HK-2 (cell line): ENCODE data around the gene KRTAP10-7.
"Not testable (repeated sequence)": the region's sequence is repeated elsewhere in the genome, so short reads cannot be mapped to it uniquely, and the experiment has no call there.

Experiments used
- DNase-seq: peaks from one replicate; pipeline ENCODE4 v3.0.0-alpha.2; 2018; ENCODE audit not compliant: unreplicated experiment

KRTAP10-7 gene

DNA sequence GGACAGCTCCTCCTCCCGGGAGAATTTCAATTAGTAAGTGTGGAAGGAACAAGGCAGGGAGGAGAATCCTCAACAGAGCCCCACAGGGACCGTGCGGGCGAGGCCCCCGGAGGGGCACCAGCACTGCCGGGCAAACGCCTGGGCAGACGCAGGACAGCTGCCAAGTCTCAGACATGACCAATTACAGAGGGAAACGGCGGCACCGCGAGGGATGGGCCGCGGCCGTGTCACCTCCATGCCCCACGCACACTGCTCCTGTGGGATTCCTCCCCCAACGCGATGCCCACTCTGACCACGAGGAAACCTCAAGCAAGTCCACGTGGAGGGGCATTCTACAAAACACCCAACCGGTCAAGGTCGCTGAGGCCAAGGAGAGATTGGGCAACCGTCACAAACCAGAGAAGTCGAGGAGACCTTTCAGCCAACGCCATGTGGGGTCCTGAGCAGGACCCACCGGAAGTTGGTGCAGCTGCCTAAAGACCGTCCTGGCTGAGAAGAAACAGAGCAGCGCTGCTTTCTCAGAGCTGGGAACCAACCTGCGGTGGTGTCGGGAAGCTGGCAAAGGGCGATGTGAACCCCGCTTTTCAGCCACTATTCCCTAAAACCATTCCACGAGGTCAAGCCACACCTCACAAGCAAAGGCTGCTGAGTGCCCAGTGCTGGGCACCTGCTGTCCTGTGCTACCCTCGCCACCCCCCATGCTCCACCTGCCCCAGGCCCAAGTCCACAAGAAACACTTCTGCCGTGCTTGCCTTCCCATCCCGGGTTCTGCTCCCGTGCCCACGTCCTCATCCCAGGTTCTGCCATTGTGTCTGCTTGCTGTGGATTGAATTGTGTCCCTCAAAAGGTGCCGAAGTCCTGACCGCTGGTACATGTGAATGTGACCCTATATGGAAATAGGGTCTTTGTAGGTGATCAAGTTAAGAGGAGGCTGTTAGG is 28.3 kb upstream of the KRTAP10-7 start:
- DNase-seq = no peak

DNA sequence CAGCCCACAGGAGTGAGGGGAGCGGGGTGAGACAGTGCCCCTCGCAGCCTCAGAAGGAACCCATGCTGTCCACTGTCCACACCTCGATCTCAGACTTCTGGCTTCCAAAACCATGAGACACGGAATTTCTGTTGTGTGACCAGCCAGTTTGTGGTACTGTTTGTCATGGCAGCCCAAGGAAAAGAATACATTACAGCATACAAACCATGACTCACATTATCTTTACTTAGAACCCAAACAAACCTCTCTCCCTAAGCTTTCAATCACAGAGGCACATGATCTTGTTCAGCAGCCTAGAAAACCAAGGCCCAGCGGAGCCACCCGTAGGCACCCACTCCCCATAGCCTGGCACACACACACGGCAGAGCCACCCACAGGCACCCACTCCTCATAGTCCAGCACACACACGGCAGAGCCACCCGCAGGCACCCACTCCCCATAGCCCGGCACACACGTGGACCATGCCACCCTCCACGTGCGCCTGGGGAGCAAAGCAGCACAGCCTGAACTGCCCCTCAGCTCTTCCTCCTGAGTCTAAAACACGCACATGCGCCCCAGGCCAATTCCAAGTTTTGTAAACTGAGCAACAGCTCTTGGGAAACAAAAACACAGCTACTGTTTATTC is 27.3 kb upstream of the KRTAP10-7 start:
- DNase-seq = no peak

DNA sequence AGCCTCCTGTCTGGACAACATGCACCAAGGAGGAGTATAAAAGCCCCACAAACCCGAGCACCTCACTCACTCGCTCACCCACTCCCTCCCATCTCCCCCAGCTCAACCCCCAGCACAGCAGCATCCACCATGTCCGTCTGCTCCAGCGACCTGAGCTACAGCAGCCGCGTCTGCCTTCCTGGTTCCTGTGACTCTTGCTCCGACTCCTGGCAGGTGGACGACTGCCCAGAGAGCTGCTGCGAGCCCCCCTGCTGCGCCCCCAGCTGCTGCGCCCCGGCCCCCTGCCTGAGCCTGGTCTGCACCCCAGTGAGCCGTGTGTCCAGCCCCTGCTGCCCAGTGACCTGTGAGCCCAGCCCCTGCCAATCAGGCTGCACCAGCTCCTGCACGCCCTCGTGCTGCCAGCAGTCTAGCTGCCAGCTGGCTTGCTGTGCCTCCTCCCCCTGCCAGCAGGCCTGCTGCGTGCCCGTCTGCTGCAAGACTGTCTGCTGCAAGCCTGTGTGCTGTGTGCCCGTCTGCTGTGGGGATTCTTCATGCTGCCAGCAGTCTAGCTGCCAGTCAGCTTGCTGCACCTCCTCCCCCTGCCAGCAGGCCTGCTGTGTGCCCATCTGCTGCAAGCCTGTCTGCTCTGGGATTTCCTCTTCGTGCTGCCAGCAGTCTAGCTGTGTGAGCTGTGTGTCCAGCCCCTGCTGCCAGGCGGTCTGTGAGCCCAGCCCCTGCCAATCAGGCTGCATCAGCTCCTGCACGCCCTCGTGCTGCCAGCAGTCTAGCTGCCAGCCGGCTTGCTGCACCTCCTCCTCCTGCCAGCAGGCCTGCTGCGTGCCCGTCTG is 26.6 kb upstream of the KRTAP10-7 start, which contains the start of gene KRTAP10-4:
Gene KRTAP10-4 (plus strand): TSS at position 100 of the 827 bp plus-strand sequence. CDS start 30 bp downstream, at position 130.
- DNase-seq = not testable (repeated sequence)

DNA sequence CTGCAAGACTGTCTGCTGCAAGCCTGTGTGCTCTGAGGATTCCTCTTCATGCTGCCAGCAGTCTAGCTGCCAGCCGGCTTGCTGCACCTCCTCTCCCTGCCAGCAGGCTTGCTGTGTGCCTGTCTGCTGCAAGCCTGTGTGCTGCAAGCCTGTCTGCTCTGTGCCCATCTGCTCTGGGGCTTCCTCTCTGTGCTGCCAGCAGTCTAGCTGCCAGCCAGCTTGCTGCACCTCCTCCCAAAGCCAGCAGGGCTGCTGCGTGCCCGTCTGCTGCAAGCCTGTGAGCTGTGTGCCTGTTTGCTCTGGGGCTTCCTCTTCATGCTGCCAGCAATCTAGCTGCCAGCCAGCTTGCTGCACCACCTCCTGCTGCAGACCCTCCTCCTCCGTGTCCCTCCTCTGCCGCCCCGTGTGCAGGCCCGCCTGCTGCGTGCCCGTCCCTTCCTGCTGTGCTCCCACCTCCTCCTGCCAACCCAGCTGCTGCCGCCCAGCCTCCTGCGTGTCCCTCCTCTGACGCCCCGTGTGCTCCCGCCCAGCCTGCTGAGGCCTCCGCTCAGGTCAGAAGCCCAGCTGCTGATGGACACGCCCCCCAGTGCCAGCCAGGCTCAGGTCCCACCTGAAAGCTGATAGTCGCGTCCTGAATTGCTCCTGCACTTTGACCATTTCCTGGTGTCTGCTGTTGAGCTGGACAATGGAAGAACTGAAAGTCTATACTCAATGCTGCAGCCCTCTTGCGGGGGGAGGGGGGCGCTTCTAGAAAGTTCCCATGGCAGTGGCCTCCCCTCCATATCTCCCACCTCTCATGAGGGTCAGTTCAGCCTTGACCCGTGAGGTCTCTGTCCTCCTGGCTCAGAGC is 25.7 kb upstream of the KRTAP10-7 start:
- no peak for DNase-seq

DNA sequence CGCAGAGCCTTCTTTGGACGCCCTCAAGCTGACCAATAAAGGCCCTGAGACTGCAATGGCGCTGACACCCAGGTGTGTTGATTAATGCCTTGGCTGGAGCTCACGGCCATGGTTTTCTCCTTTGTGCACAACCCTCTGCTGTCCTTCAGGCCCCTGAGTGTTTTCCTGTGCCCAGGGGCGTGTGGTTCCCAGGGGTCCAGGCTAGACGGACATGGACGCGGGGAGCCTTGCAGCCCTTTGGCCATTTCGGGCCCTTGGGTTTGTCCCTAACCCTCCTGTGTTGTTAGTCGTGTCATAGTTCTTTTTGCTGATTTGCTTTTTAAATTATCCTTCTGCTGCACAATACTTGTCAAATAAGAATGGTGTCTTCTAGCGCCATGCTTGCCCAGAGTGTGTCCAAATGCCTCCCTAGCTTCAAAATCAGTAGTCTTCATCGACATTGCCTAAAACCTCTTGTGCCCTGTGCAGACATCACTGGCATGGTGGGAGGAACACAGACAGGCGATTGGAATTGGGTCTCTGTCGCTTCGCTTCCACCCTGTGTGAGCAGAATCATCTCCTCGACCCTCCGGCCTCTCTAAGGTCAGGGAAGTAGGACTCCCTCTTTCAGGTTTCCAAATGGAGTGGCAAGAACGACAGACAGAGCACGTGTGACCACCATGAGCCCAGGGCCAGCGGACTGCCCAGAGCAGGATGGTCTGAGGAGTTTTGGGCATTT is 24.9 kb upstream of the KRTAP10-7 start:
- no peak for DNase-seq

DNA sequence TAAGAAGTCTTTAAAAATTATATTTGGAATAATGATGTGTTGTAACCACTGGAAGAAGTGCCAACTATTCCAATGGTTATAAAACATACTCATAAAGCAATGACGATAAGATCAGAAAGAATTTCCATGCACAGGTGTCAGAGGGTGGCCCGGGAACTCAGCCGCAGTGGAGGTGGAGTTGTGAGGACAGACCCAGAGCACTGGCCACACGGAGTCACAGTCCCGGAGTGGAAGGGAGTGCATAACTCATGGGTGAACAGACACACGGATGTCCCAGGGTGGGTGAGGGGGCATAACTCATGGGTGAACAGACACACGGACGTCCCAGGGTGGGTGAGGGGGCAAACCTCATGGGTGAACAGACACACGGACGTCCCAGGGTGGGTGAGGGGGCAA is 24.4 kb upstream of the KRTAP10-7 start:
- no peak for DNase-seq

DNA sequence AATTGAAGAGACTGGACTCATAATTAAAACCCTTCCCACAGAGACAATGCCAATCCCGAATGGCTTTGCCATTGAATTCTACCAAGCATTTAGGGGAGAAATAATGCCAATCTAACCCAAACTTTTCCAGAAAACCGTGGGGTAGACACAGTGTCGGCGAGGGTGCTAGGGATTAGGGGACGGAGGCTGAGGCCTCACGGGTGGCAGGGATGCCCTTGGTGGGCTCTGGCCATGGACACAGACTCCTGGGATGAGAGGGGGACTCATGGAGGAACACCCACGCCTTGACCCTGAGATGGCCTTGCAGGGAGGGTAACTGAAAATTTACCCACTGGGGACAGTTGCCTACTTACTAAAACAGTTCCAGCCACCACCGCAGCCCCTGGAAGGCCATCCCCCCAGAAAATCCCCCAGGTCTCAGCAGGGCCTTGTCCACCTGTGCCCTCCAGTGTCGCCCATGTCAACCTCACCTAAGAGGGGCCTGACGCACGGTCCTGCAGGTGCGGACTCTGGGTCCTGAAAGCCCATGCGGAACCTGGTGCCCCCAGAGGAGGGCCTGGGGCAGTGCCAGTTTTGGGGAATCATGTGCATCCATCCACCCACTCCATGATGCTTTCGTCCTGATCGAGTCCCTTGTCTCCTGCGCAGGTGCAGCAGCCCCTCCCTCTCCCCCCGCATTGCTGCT is 21.9 kb upstream of the KRTAP10-7 start:
- DNase-seq = no peak

DNA sequence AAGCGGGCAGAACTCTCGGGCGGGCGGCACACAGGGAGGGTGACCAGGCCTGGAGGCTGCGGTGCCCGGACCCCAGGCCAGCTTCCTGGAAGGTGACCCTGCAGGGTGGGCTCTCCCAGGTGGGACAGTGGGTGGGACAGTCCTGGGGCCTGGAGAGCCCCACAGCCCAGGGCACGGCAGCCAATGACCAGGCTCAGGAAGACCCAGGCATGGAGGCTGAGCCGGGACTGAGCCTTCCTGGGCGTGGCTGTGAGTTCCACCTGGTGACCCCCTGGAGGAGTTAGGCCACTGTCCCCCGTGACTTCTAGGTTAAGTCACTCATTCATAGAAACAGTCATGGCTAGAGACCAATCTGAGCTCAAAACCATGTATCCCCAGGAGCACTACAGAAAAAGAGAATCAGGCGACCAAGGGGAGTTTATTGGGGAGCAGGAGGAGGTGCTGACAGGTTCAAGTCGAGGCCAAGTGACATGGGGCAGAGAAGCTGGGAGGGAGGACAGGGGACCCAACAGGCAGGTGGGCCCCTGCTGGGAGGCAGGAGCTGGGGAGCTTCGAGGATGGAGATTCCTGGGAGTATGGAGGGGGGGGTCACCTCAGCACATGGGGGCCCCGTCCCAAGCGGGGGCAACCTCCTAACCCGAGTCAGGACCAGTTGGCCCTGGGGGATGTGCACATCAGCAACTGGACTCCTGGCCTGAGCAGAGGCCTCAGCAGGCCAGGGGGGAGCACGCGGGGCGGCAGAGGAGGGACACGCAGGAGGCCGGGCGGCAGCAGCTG is 21.2 kb upstream of the KRTAP10-7 start:
- no peak for DNase-seq

DNA sequence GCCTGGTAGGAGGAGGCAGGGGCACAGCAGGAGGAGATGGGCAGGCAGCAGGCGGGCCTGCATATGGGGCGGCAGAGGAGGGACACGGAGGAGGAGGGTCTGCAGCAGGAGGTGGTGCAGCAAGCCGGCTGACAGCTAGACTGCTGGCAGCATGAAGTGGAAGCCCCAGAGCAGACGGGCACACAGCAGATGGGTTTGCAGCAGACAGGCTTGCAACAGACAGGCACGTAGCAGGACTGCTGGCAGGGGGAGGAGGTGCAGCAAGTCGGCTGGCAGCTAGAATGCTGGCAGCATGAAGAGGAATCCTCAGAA is 20.6 kb upstream of the KRTAP10-7 start:
- no peak for DNase-seq

DNA sequence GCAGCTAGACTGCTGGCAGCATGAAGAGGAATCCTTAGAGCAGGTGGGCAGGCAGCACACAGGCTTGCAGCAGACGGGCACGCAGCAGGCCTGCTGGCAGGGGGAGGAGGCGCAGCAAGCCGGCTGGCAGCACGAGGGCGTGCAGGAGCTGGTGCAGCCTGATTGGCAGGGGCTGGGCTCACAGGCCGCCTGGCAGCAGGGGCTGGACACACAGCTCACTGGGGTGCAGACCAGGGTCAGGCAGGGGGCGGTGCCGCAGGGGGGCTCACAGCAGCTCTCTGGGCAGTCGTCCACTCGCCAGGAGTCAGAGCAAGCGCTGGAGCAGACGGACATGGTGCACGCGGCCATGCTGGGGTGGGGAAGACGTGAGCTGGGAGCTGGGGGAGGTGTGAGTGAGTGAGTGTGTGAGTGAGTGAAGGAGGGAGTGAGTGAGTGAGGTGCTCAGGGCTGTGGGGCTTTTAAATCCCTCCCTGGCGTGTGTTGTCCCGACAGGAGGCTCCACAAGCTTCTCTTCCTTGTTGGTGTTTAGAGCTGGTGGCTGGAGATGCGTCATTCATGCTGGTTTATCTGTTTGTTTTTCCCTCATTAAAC is 20.1 kb upstream of the KRTAP10-7 start, which contains the start of gene KRTAP10-5:
Gene KRTAP10-5 (minus strand): TSS at position 374 of the 591 bp plus-strand sequence. CDS start 26 bp downstream, at position 348.
- not testable (repeated sequence) for DNase-seq

DNA sequence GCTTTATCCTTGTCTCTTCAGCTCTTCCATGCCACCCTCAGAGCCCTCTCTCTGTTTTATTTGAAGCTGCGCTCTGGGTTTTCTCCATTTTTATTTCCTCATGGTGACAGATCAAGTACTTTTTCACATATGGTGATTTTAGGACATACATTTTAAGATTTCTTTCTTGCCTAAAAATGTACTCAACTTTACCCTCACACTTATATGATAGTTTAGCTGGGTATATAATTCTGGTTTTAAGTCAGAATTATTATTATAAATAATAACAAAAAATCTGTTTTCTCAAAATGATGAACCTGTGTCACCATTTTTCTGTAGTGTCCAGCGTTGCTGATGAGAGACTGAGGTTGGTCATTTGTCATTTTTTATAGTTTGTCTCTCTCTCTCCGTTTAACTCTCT is 19.2 kb upstream of the KRTAP10-7 start:
- no peak for DNase-seq

DNA sequence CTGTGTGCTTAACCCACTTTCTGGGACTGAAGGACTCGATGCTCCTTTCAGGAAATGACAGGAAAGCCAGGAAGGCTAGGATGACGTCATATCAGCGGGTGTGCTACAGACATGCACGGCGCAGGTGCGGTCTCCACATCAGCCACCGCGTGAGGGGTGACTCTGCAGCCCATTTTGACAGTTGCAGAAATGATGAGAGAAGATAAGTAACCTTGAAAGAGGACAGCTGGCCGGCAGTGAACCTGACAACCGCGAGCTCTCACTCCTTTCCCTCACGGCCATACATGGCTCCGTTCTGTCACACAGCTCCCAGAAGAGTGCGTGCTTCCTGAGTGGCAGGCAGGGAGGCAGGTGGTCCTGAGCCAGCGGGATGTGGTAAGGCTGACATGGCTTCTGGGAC is 18.3 kb upstream of the KRTAP10-7 start:
- no peak for DNase-seq

DNA sequence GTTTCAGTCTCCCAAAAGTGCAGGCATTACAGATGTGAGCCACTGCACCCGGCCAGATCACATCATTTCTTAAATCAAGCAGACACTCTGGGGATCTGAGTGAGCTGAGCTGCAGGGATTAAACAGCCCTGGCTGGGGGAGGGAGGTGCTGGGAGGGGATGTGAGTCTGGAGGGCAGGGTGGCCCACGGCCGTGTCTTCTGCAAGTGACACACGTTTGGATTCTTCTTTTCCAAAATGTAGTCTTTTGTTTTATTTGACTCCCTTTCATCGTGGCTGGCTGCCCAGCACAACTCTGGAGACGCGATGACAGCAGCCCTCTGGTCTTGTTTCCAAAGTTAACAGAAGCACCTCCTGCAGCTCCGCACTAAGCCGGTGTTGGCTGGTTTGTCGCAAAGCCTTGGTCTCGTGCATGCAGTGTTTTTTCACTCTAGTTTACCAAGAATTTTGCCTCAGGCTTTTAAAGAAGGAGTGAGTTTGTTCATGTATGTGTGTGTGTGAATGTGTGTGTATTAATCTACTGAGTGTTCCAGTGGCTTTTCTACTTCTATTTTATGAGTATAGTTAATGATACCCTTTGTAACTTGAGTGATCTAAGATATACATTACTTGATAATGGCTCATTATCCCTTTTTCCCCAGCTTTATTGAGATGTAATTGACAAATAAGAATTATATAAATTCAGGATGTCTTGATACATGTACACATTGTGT is 17.2 kb upstream of the KRTAP10-7 start:
- DNase-seq = no peak

DNA sequence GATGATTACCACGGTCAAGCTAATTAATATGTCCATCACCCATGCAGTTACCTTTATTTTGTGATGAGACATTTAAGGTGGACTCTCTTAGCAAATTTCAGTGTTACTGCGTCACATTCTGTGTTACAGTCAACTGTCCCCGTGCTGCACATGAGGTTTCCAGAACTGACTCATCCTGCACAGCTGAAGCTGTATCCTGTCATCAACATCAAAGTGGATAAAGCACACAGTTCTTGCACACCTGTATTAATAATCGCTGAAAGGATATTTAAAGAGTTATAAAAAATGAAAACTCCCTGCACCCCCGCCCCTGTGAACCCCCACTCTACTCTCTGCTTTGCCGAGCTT is 16.6 kb upstream of the KRTAP10-7 start:
- no peak for DNase-seq

DNA sequence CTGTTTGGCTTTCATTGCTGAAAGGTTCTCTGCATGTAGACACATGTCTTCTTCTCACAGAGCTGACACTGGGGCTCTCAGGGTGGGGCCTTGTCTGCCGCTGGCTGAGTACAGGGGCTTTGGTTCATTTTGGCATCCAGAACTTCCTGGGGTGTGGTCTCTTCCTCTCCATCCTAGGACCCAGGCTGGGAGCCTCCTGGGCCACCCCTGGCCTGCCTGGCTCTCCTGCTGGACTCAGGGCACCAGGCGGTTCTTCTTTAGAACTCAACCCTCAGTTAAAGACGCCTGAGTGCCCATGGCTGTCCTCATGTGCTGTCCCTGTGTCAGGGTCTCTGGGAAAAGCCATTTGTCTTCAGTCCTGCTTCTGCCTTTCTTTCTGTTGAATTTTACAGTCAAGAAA is 14.5 kb upstream of the KRTAP10-7 start:
- no peak for DNase-seq

DNA sequence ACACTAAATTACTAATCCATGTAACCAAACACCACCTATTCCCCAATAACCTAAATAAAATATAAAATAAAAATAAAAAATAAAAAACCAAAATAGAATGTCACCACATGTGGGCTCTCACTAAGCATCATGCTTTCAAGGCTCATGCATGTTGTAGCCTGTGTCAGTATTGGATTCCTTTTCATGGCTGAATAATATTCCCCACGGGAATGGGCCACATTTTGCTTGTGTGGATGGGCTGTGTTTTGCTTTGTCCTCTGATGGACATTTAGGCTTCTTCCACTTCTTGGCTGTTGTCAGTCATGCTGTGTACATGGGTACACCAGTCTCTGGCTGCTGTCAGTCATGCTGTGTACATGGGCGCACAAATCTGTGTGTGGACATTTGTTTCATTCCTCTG is 11.3 kb upstream of the KRTAP10-7 start:
- no peak for DNase-seq

DNA sequence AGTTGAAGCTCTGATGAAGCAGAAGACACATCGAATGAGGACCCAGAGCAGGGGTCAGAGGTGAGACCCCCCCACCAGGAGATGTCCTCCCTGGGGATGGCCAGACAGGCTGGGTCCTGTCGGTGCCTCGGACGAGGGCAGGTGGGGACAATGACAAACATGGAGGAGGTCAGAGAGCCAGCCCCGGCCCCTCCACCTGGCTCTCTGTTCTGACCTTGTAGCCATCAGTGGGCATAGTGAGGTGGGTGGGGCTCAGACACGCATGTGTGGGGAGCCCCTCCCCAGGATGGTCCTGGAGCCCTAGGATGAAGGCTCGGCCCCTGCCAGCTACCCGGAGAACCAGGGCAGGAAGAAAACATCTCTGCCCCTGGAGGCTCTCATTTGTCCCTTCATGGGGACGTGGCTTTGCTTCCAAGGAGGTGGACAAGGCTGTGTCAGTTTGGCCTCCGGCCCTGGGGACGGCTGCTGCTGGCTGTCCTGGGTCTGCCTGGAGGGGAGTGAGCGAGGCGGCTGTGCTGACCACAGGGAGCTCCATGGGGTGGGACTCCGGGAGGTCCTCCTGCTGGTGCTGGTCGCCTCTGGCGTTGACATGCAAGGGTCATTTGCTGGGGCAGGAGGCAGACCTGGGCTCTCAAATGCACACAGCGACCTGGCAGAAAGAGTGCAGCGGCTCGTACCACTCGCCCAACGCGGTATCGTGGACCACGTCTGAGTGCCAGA is 10.7 kb upstream of the KRTAP10-7 start:
- no peak for DNase-seq

DNA sequence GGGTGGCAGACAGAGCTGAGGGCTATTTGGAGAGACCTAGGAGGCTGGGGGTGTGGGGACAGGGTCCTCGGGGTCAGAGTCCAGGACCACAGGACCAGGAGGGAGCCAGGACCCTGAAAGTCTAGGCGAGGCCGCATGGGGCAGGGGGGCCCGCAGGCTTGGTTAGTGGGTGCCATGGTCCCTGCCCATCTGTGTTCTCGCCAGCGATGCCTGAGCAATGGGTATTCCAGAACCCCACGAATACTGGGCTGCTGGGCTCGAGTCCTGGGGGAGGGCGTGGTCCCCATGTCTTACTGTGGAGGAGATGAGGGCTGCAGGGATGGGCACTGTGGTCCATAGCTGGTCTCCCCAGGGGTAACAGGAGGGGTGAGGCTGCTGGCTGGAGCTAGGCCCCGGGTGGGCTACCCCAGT is 10.1 kb upstream of the KRTAP10-7 start:
- DNase-seq = no peak
